COLO829 (cell line): ENCODE data around the gene CPSF3.
A peak's percentile ranks its signal among the peaks of the same experiment; 100 is the strongest.
"Not testable (repeated sequence)": the region's sequence is repeated elsewhere in the genome, so short reads cannot be mapped to it uniquely, and the experiment has no call there.

Source experiments
- DNase-seq: peaks from one replicate; pipeline ENCODE4 v3.0.0; 2012; ENCODE audit warnings: low spot score

CPSF3 gene

GRCh38 chr2:9466147-9466683 is 42.8 kb downstream of the CPSF3 start:
- DNase-seq = no peak

- DNase-seq = no peak
These were observed 44.2 kb downstream of the CPSF3 start for GRCh38 chr2:9467687-9468086.

- DNase-seq = no peak
These were observed 47.8 kb downstream of the CPSF3 start for GRCh38 chr2:9471206-9471605.

GRCh38 chr2:9472511-9472910 is 49.1 kb downstream of the CPSF3 start:
- no peak for DNase-seq

- no peak for DNase-seq
These were observed 50.0 kb downstream of the CPSF3 start for GRCh38 chr2:9473308-9473984.

GRCh38 chr2:9473985-9474360 is 50.5 kb downstream of the CPSF3 start:
- no peak for DNase-seq

GRCh38 chr2:9474361-9475057 is 51.1 kb downstream of the CPSF3 start, which contains the start of gene IAH1:
Gene IAH1, plus strand, starts transcription at chr2:9474551. Its CDS starts 16 bp downstream, at chr2:9474567.
- DNase-seq = peak; percentile 40

GRCh38 chr2:9477914-9478313 is 54.5 kb downstream of the CPSF3 start:
- no peak for DNase-seq

- DNase-seq = no peak
These were observed 55.1 kb downstream of the CPSF3 start for GRCh38 chr2:9478526-9478925.

- DNase-seq = no peak
These were observed 56.7 kb downstream of the CPSF3 start for GRCh38 chr2:9480157-9480556.

GRCh38 chr2:9483107-9483506 is 59.7 kb downstream of the CPSF3 start:
- no peak for DNase-seq

- DNase-seq = no peak
These were observed 61.1 kb downstream of the CPSF3 start for GRCh38 chr2:9484533-9484932.

GRCh38 chr2:9488583-9489547 is 65.4 kb downstream of the CPSF3 start:
- DNase-seq = no peak

- DNase-seq = no peak
These were observed 67.3 kb downstream of the CPSF3 start for GRCh38 chr2:9490789-9491188.

GRCh38 chr2:9492927-9493326 is 69.5 kb downstream of the CPSF3 start:
- DNase-seq = no peak

GRCh38 chr2:9493478-9493877 is 70.0 kb downstream of the CPSF3 start:
- DNase-seq = no peak

GRCh38 chr2:9494081-9494480 is 70.6 kb downstream of the CPSF3 start:
- DNase-seq = no peak

GRCh38 chr2:9497017-9497416 is 73.6 kb downstream of the CPSF3 start:
- DNase-seq = no peak

- DNase-seq = no peak
These were observed 74.8 kb downstream of the CPSF3 start for GRCh38 chr2:9498210-9498609.

- no peak for DNase-seq
These were observed 85.5 kb downstream of the CPSF3 start for GRCh38 chr2:9508931-9509330.

GRCh38 chr2:9513946-9514345 is 90.5 kb downstream of the CPSF3 start:
- not testable (repeated sequence) for DNase-seq

GRCh38 chr2:9517118-9517782 is 93.8 kb downstream of the CPSF3 start:
- no peak for DNase-seq
